HEK293 (cell line): ENCODE measurements around the gene AIMP2.

Experiments used
- ATF2 ChIP-seq: fragments of 450-650 bp; formaldehyde crosslinking; IDR thresholded peaks from 2 replicates; pipeline ENCODE4 v1.5.1; 2016; ENCODE audit warnings: missing biosample characterization, missing genetic modification characterization, low read depth
- CTCF ChIP-seq: fragments of 450-650 bp; formaldehyde crosslinking; IDR thresholded peaks from 2 replicates; pipeline ENCODE4 v1.5.1; 2016; ENCODE audit warnings: missing biosample characterization, missing genetic modification characterization
- ELK4 ChIP-seq: IDR thresholded peaks from 2 replicates; pipeline ENCODE4 v1.6.1; 2011; ENCODE audit warnings: mild to moderate bottlenecking, low read depth, low read length, borderline replicate concordance
- HOXA7 ChIP-seq: sonication (generic); formaldehyde crosslinking; IDR thresholded peaks from 2 replicates; pipeline ENCODE4 v1.8.1; 2022; ENCODE audit warnings: missing genetic modification reagents, borderline replicate concordance
- PATZ1 ChIP-seq: fragments of 450-650 bp; formaldehyde crosslinking; IDR thresholded peaks from 2 replicates; pipeline ENCODE4 v1.5.1; 2016; ENCODE audit warnings: missing biosample characterization, missing genetic modification characterization
- PRDM10 ChIP-seq: fragments of 450-650 bp; formaldehyde crosslinking; IDR thresholded peaks from 2 replicates; pipeline ENCODE4 v1.5.1; 2016; ENCODE audit warnings: missing biosample characterization, missing genetic modification characterization
- ZBTB20 ChIP-seq: fragments of 450-650 bp; formaldehyde crosslinking; IDR thresholded peaks from 2 replicates; pipeline ENCODE4 v1.5.1; 2016; ENCODE audit warnings: missing biosample characterization, missing genetic modification characterization
- ZNF211 ChIP-seq: fragments of 450-650 bp; formaldehyde crosslinking; IDR thresholded peaks from 2 replicates; pipeline ENCODE4 v1.5.1; 2016; ENCODE audit warnings: low read depth, missing biosample characterization, missing genetic modification characterization
- ZNF239 ChIP-seq: fragments of 450-650 bp; formaldehyde crosslinking; IDR thresholded peaks from 2 replicates; pipeline ENCODE4 v1.5.1; 2016; ENCODE audit warnings: missing biosample characterization, missing genetic modification characterization
- ZNF274 ChIP-seq, 2 experiments: fragments of 200-500 bp in 1 of 2; fragments of 450-650 bp in 1 of 2; sonication (Bioruptor generic) in 1 of 2; formaldehyde crosslinking in 1 of 2; IDR thresholded peaks; 2 replicates each; pipeline versions ENCODE4 v1.5.1 to v1.6.1; 2014 to 2016; ENCODE audit warnings: borderline replicate concordance in 1 of 2, inconsistent platforms in 1 of 2, low read length in 1 of 2, missing biosample characterization in 1 of 2, missing genetic modification characterization in 1 of 2
- ZNF37A ChIP-seq: fragments of 450-650 bp; IDR thresholded peaks from 2 replicates; pipeline ENCODE4 v1.5.1; 2018; ENCODE audit warnings: missing biosample characterization, missing genetic modification characterization
- ZNF501 ChIP-seq: fragments of 450-650 bp; formaldehyde crosslinking; IDR thresholded peaks from 2 replicates; pipeline ENCODE4 v1.5.1; 2016; ENCODE audit warnings: missing biosample characterization, missing genetic modification characterization
- ZNF521 ChIP-seq: fragments of 450-650 bp; formaldehyde crosslinking; IDR thresholded peaks from 2 replicates; pipeline ENCODE4 v1.5.1; 2017; ENCODE audit warnings: missing biosample characterization, mild to moderate bottlenecking, missing genetic modification characterization
- ZNF76 ChIP-seq: fragments of 450-650 bp; formaldehyde crosslinking; IDR thresholded peaks from 2 replicates; pipeline ENCODE4; 2016; ENCODE audit warnings: low read depth, missing biosample characterization, missing genetic modification characterization, borderline replicate concordance

GRCh38 chr7:6026011-6026819 lies 17.1 kb downstream of the AIMP2 start:
- TF ChIP-seq CTCF (tag by site-specific recombination), result no peak
- no peak for TF ChIP-seq ELK4
- TF ChIP-seq ZNF37A (tag by site-specific recombination), result no peak
- no peak for TF ChIP-seq ZNF521 (tag by site-specific recombination)
- TF ChIP-seq ZNF76 (tag by site-specific recombination), result no peak
- TF ChIP-seq ZNF274 (IDR thresholded peaks at IDR 0.05; ENCODE audit: low read length), result no peak
- TF ChIP-seq ZNF274 (tag by site-specific recombination; IDR thresholded peaks at IDR 0.05; ENCODE audit: borderline replicate concordance), result no peak
- TF ChIP-seq ATF2 (tag by site-specific recombination), result no peak
- no peak for TF ChIP-seq ZNF501 (tag by site-specific recombination)
- no peak for TF ChIP-seq ZNF211 (tag by site-specific recombination)
- no peak for TF ChIP-seq ZBTB20 (tag by site-specific recombination)
- TF ChIP-seq HOXA7 (CRISPR knock-in tag), result no peak
- no peak for TF ChIP-seq PRDM10 (tag by site-specific recombination)
- no peak for TF ChIP-seq ZNF239 (tag by site-specific recombination)
- TF ChIP-seq PATZ1 (tag by site-specific recombination), result no peak
